HEK293 (cell line): ENCODE results near the gene SLC25A17.
"Not testable (repeated sequence)": the region's sequence is repeated elsewhere in the genome, so short reads cannot be mapped to it uniquely, and the experiment has no call there.

Experiments
- CTCF ChIP-seq: fragments of 450-650 bp; formaldehyde crosslinking; IDR thresholded peaks from 2 replicates; pipeline ENCODE4 v1.5.1; 2016; ENCODE audit warnings: missing biosample characterization, missing genetic modification characterization
- REST ChIP-seq: fragments of 450-650 bp; formaldehyde crosslinking; IDR thresholded peaks from 2 replicates; pipeline ENCODE4 v1.5.1; 2016; ENCODE audit warnings: missing biosample characterization, missing genetic modification characterization
- YY1 ChIP-seq: fragments of 450-650 bp; formaldehyde crosslinking; IDR thresholded peaks from 2 replicates; pipeline ENCODE4 v1.5.1; 2018; ENCODE audit warnings: missing biosample characterization, missing genetic modification characterization
- ZNF239 ChIP-seq: fragments of 450-650 bp; formaldehyde crosslinking; IDR thresholded peaks from 2 replicates; pipeline ENCODE4 v1.5.1; 2016; ENCODE audit warnings: missing biosample characterization, missing genetic modification characterization
- ZNF433 ChIP-seq: fragments of 450-650 bp; formaldehyde crosslinking; IDR thresholded peaks from 2 replicates; pipeline ENCODE4 v1.5.1; 2016; ENCODE audit warnings: missing biosample characterization, missing genetic modification characterization, low read depth

GRCh38 chr22:40720156-40720537 lies 99.0 kb downstream of the SLC25A17 start:
- TF ChIP-seq YY1 (tag by site-specific recombination); CTCF (tag by site-specific recombination); ZNF433 (tag by site-specific recombination); ZNF239; REST (tag by site-specific recombination): not testable (repeated sequence)
